Measurements from ENCODE around the gene PEX5. TPM values are rescaled to one million over a fixed set of nuclear protein-coding genes. Genes with fewer than 3 reads are reported as not detected.
"Not testable (repeated sequence)": the region's sequence is repeated elsewhere in the genome, so short reads cannot be mapped to it uniquely, and the experiment has no call there.

Gene PEX5
- total RNA-seq, 1 donor from 2014 or later: 61.5 TPM

DNA sequence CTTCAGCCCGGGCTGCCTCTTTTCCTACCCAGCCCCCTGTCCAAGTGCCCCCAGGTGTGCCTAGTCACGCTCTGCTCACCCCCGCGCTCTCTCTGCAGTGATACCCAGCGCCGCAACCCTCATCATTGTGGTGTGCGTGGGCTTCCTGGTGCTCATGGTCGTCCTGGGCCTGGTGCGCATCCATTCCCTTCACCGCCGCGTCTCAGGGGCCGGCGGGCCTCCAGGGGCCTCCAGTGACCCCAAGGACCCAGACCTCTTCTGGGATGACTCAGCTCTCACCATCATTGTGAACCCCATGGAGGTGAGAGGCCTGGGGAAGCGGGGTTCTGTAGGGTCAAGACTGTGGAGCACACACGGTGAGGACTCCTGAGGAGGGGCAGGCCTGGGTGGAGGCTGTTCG, 32.1 kb upstream of the PEX5 start:
- intact Hi-C loops (cut with DNase I): no loop called here
- no peak for DNase-seq (ENCODE audit: low spot score)
- no peak for ATAC-seq

DNA sequence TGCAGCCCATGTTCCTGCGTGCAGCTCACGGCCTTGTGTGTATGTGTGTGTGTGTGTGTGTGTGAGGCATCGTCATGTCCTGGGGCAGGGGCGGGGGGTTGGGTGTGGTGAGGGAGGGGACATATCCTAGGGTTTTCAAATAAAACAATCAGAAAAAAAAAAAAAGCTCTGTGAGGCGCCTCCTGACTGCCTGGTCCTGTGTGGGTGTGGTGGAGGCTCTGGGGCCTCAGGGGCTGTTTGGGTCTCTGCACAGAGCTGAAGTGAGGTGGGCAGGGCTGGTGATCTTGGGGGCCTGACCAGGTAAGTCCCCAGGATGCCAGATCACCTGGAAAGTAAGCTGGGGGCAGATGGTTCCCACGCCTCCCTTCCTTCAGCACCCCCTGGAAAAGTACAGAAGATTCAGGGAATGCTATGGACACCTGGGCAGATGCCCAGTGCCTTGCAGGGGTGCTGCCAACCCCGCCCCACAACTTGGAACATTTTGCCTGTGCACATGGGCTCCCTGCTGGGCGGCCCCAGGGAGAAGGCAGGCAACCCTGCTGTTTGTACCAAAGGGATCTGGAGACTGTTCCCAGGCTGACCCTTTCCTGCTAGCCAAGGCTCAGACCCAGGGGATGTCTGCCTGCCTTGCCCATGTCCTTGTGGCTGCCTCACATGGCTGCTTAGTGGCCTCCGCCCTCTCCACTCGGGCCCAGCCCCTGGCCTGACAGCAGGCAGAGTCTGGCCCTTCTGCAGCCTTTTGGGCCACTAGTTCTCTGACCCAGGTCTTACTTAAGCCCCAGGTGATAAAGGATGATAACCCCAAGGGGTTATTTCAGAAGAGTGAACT, 30.5 kb upstream of the PEX5 start:
- ATAC-seq: peak; percentile 29
- intact Hi-C loops (cut with DNase I): no loop called here

GRCh38 chr12:7160183-7160582, 29.3 kb upstream of the PEX5 start:
- intact Hi-C loops (cut with DNase I): no loop called here
- DNase-seq (ENCODE audit: low spot score) (no peak), ATAC-seq (no peak)

More for the DNA sequence above, 30.5 kb upstream of the PEX5 start:
- DNase-seq (ENCODE audit: low spot score): no peak

- ATAC-seq: no peak
- DNase-seq (ENCODE audit: low spot score): no peak
- intact Hi-C loops (cut with DNase I): no loop called here
Measured at GRCh38 chr12:7161327-7161726, 28.2 kb upstream of the PEX5 start.

DNA sequence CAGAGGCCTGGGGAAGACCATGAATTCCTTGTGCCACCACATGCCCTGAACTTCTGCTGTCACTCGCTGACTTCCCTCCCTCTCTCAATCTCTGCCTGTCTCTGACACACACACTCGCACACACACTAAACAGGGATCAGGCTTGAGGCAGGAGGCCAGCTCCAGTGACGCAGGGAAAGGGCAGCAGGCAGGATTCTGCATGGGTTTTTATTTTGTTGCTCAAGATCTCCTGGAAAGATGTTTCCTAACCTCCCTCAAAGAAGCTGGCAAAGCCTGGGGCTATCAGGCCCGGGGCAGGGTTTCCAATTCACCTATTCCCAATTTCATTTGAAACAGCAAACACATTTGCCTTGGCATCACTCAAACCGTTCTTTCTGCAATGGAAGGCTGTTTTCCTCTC, 27.7 kb upstream of the PEX5 start:
- peak; percentile 54 for ATAC-seq
- intact Hi-C loops (cut with DNase I): no loop called here
- no peak for DNase-seq (ENCODE audit: low spot score)

DNA sequence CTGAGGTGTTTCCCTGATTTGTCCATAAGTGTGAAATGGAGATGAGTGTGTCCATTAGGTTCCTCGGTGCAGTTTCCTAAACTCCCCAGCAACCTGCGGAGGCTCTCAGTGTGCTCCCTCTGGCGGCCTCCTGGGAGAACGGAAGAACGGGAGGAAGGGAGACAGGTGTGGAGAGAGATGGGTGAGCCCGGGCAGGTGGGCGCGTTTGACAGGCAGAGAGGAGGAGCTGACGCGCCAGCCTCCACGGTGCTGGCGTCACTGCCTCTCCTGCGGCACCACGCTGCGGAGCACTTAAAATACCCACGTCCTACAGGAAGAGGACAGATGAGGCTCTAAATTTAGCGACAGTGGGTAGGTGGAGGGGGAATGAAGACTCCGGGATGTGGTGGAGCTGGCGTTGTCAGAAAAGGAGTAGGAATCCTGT, 26.8 kb upstream of the PEX5 start:
- ATAC-seq (peak; percentile 38), DNase-seq (ENCODE audit: low spot score) (no peak)
- intact Hi-C loops (cut with DNase I): no loop called here

DNA sequence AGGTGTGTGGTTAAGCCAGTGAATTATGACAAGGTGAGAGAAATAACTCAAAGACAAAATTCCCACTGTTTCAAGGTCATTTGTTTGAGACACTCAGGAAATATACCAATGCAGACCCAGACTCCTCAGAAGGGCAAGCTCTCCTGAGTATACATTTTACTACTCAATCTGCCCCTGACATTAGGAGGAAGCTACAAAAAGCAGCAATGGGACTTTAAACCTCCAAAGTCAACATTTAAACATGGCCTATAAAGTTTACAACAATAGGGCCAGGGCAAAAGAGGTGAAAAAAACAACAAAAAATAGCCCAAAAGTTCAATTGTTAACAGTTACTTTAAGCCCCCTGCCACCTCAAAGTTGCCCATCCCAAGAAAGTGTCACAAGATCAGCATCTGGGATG, 19.5 kb upstream of the PEX5 start:
- intact Hi-C loops (cut with DNase I): no loop called here

DNA sequence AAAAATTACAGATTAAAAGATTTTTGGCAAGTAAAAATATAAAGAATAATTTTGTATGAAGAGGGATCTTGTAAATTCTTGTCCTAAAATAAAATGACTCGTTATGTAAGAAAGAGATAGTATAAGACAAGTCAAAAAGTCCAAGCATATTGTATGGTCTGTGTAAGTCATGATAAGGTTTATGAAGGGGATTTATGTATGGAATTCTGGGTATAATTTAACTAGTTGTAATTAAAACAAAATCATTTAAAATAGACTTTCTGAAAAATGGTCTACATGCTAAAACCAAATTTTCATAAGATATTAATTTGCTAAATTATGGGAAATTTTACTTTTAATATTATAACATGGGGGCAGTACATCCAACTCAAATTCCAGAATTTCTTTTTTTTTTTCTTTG, 17.6 kb upstream of the PEX5 start:
- intact Hi-C loops (cut with DNase I): no loop called here
- ATAC-seq: no peak
- no peak for DNase-seq (ENCODE audit: low spot score)

More for the DNA sequence above, 19.5 kb upstream of the PEX5 start:
- ATAC-seq (no peak), DNase-seq (ENCODE audit: low spot score) (no peak)

DNA sequence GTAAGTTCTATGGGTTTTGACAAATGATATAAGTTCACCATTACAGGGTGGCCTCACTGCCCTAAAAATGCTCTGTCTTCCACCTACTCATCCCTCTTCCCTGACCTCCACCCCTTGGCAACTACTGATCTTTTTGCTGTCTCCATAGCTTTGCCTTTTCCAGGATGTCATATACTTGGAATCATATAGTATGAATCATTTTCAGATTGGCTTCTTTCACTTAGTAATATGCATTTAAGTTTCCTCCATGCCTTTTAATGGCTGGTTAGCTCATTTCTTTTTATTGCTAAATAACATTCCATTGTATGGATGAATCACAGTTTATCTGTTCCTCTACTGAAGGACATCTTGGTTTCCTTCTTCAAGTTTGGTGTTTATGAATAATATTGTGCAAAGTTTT, 14.0 kb upstream of the PEX5 start:
- no peak for ATAC-seq
- DNase-seq (ENCODE audit: low spot score): no peak
- intact Hi-C loops (cut with DNase I): no loop called here

DNA sequence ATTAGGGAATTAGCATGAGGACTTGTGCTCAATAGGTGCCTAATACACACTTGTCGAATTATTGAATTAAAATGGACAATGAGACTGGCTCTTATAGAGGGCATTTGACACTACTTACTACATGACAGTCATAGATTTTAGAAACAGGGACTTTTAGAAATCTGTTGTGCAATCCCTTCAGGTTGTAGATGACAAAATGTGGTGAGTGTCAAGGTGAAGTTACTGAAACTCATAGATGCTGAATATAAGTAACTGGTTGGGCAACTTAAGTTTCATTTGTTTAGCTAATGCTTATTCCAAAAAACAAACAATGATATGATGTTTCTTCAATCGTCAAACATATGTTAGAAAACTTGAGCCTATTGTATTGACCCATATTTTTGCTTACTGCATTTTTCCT, 12.9 kb upstream of the PEX5 start:
- intact Hi-C loops (cut with DNase I): no loop called here
- DNase-seq (ENCODE audit: low spot score) (no peak), ATAC-seq (no peak)

- DNase-seq (ENCODE audit: low spot score) (no peak), ATAC-seq (no peak)
- intact Hi-C loops (cut with DNase I): no loop called here
Measured at GRCh38 chr12:7178481-7178880, 11.0 kb upstream of the PEX5 start.

DNA sequence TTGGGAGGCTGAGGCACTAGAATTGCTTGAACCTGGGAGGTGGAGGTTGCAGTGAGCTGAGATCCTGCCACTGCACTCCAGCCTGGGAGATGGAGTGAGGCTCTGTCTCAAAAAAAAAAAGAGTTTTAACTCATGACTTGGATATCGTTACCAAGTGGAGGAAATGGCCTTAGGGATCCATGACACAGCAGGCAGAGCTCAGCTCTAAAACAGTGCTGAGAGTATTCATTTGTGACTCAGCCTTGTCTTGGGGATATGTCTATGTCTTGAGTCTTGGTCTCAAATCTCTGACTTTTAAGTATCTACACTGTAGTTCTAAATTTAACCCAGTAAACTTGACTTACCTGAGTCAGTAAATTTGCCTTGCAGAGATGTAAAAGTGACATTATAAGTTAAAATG, 8.8 kb upstream of the PEX5 start:
- intact Hi-C loops (cut with DNase I): no loop called here
- ATAC-seq (no peak), DNase-seq (ENCODE audit: low spot score) (no peak)

DNA sequence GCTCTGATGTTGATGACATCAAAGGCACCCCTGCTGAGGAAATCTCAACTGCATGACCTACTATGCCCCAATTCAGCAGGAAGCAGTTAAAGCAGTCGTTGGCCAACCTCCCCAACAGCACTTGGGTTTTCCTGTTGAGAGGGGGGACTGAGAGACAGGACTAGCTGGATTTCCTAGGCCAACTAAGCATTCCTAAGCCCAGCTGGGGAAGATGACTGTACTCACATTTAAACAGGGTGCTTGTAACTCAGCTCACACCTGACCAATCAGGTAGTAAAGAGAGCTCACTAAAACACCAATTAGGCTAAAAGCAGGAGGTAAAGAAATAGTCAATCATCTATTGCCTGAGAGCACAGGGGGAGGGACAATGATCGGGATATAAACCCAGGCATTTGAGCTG, 3.4 kb upstream of the PEX5 start:
- DNase-seq (ENCODE audit: low spot score); ATAC-seq; intact Hi-C loops (cut with DNase I): not testable (repeated sequence)

- ATAC-seq: peak; percentile 82
- peak; percentile 85 for DNase-seq (ENCODE audit: low spot score)
- intact Hi-C loops (cut with DNase I): no loop called here
Measured at GRCh38 chr12:7188562-7189397, 706 bp upstream of the PEX5 start.

- DNase-seq (ENCODE audit: low spot score) (no peak), ATAC-seq (peak; percentile 12)
Measured at GRCh38 chr12:7190268-7191055, 976 bp downstream of the PEX5 start.

DNA sequence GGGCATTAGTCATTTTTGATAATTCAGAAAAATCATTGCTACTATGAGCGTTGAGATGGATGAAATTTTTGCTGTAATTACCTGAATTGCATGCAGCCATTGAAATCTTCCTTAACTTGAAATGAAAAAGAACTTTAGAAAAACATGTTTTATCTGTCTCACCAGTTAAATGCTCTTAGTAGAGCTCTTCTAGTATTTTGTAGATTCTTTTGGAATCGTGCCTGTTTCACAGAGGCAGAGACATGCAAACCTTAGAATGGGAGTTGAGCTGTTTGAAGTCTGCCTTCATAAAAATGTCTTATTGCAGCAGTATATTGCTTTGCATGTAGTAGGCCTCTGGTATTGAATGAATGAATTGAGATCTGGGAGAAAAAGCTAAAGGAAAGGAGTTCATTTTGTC, 4.2 kb downstream of the PEX5 start:
- intact Hi-C loops (cut with DNase I): no loop called here
- ATAC-seq (no peak), DNase-seq (ENCODE audit: low spot score) (no peak)

More at GRCh38 chr12:7190268-7191055, 976 bp downstream of the PEX5 start:
- intact Hi-C loops (cut with DNase I): no loop called here

DNA sequence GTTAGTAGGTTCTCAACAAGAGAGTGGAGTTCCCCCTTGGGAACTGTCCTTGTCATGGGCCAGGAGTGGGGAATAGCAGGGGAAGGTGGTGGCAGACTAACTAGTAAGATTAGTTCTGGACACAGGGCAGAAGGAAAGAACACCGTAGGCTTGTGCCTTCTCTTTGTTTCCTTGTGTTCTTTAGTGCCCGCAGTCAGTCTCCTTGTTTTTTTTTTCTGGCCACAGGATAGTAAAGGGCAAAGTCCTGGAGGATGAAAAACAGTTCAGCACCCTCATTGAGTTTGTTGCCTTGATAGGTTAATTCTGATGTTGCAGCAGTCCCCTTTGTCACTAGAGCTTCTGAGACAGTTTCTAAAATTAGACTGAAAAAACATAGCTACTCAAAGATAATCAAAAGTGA, 8.4 kb downstream of the PEX5 start:
- intact Hi-C loops (cut with DNase I): no loop called here
- DNase-seq (ENCODE audit: low spot score): no peak
- peak; percentile 26 for ATAC-seq

DNA sequence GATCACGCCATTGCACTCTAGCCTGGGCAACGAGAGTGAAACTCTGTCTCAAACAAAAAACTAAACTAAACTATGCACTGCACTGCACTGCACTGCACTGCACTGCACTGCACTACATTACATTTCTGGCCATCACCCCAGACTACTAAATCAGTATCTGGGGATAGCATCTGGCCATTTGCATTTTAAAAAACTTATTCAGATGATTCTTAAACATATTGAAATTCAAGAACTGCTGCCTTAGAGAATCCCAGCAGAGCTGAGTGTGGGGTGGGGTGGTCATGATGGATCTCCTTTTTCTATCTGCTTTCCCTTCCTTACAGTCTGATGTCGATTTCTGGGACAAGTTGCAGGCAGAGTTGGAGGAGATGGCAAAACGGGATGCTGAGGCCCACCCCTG, 13.6 kb downstream of the PEX5 start:
- intact Hi-C loops (cut with DNase I): no loop called here
- ATAC-seq (no peak), DNase-seq (ENCODE audit: low spot score) (no peak)

DNA sequence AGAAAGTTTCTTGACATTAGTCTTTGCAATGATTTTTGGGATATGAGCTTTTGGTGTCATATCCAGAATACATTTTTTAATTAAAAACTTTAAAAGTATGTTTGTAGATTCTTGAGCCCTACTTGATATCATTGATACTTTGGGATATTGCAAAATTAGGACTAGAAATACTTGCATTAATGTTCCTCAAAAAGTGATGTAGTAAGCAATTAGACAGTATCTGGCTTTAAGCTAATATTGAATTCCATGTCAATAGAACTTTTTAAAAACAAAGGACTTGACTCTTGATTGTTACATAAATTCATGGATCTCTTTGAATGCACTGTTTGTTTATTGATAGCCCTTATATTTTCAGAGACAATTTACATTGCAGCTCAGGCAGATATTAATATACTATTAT, 15.6 kb downstream of the PEX5 start:
- intact Hi-C loops (cut with DNase I): no loop called here
- DNase-seq (ENCODE audit: low spot score) (no peak), ATAC-seq (no peak)
